Activated T-helper 2 cell treated with anti-CD3 and anti-CD28 coated beads, Interferon-gamma antibody, Interleukin-2, Interleukin-4, amounts not matched to agents 10 μg/mL and 5 μg/mL and 100 μg/mL, durations not matched to agents 14 hours and 24 hours and 36 hours (primary cell): Measurements from ENCODE around the gene COLGALT1. TPM values are rescaled to one million over a fixed set of nuclear protein-coding genes. Genes with fewer than 3 reads are reported as not detected.
"Not testable (repeated sequence)": the region's sequence is repeated elsewhere in the genome, so short reads cannot be mapped to it uniquely, and the experiment has no call there.

Experiments used
- DNase-seq: peaks from one replicate; pipeline ENCODE4 v3.0.0; 2021; ENCODE audit warnings: low spot score
- H3K27ac Mint-ChIP-seq: one replicate; pipeline ENCODE4 v1.8.0; 2021; ENCODE audit warnings: mixed read lengths
- H3K27me3 Mint-ChIP-seq: one replicate; pipeline ENCODE4 v1.8.0; 2021; ENCODE audit warnings: low read depth, mixed read lengths
- H3K36me3 Mint-ChIP-seq: one replicate; pipeline ENCODE4 v1.8.0; 2021; ENCODE audit warnings: low read depth, mixed read lengths
- H3K4me1 Mint-ChIP-seq: one replicate; pipeline ENCODE4 v1.8.0; 2021; ENCODE audit warnings: low read depth, mixed read lengths
- H3K4me3 Mint-ChIP-seq: one replicate; pipeline ENCODE4 v1.8.0; 2021; ENCODE audit warnings: low read depth, mild to moderate bottlenecking, moderate library complexity, mixed read lengths
- H3K9me3 Mint-ChIP-seq: one replicate; pipeline ENCODE4 v1.8.0; 2021; ENCODE audit warnings: mixed read lengths
- intact Hi-C: fragments of 100-400 bp; cut with micrococcal nuclease; formaldehyde crosslinking; loops from one replicate; pipeline ENCODE4 v1.15.1; 2023
- total RNA-seq: library from RNA; stranded (reverse); gene quantifications from 2 replicates; pipeline ENCODE4 v1.2.3, GENCODE V29; 2022

COLGALT1 gene
- total RNA-seq, 1 donor from 2014 or later: 77.0 TPM

- Mint-ChIP-seq H3K4me1 (peaks cover 10% of the 10 kb centered on the region), H3K27me3 (no peaks in the 10 kb centered on the region), H3K27ac (no peak overlapping the region), H3K36me3 (peaks cover 9% of the 10 kb centered on the region), H3K9me3 (no peaks in the 10 kb centered on the region), H3K4me3 (no peak overlapping the region)
- intact Hi-C loops: loop anchor here (10.0 kb wide), 1 partner anchor 58 kb away; no protein-coding TSS in a partner anchor
- no peak for DNase-seq
These were observed 2.2 kb upstream of the COLGALT1 start for GRCh38 chr19:17553256-17553655.

DNA sequence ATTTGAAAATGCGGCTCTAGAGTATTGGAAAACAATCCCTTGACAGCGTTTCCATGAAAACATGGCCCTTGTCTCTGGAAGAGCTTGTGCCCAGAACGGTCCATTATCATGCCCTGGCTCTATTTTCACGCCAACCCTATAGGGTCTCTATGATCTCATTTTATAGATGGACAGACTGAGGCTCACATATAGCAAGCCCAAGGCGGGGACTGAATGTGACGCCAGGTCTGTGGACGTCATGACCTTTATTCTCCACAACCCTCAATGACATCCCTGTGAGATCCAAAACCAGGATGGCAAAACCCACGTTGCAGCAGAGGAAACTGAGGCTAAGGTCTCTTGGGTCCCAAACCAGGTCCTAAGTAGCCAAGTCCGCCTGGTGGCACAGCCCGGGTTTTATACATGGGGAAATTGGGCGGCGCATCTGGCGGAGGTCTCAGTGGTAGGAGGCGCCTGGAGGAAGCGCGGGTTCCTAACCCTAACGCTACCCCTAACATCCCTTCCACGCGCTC, 425 bp upstream of the COLGALT1 start:
- H3K4me3 Mint-ChIP-seq: peak overlapping the region; percentile 81
- no peaks in the 10 kb centered on the region for H3K9me3 Mint-ChIP-seq
- intact Hi-C loops: loop anchor here (1.0 to 10.0 kb wide), 4 partner anchors 16 to 428 kb away; no protein-coding TSS in a partner anchor
- H3K4me1 Mint-ChIP-seq: peaks cover 10% of the 10 kb centered on the region
- no peak for DNase-seq
- H3K27ac Mint-ChIP-seq: peak overlapping the region; percentile 85
- H3K36me3 Mint-ChIP-seq: peaks cover 19% of the 10 kb centered on the region
- H3K27me3 Mint-ChIP-seq: no peaks in the 10 kb centered on the region

- no peaks in the 10 kb centered on the region for H3K9me3 Mint-ChIP-seq
- no peaks in the 10 kb centered on the region for H3K27me3 Mint-ChIP-seq
- H3K27ac Mint-ChIP-seq: peak overlapping the region; percentile 72
- H3K36me3 Mint-ChIP-seq: peaks cover 25% of the 10 kb centered on the region
- DNase-seq: peak; percentile 36
- intact Hi-C loops: loop anchor here (1.0 to 10.0 kb wide), 4 partner anchors 17 to 429 kb away; no protein-coding TSS in a partner anchor
- peaks cover 10% of the 10 kb centered on the region for H3K4me1 Mint-ChIP-seq
- H3K4me3 Mint-ChIP-seq: peak overlapping the region; percentile 88
These were observed 722 bp downstream of the COLGALT1 start for GRCh38 chr19:17555929-17556813.

- Mint-ChIP-seq H3K27ac (no peak overlapping the region), H3K9me3 (no peaks in the 10 kb centered on the region), H3K4me3 (peak overlapping the region; percentile 88), H3K27me3 (no peaks in the 10 kb centered on the region), H3K4me1 (peaks cover 10% of the 10 kb centered on the region), H3K36me3 (peaks cover 32% of the 10 kb centered on the region)
- intact Hi-C loops: loop anchor here (5.0 to 10.0 kb wide), 2 partner anchors 62 to 430 kb away; no protein-coding TSS in a partner anchor
- DNase-seq: no peak
These were observed 1.5 kb downstream of the COLGALT1 start for GRCh38 chr19:17556995-17557394.

DNA sequence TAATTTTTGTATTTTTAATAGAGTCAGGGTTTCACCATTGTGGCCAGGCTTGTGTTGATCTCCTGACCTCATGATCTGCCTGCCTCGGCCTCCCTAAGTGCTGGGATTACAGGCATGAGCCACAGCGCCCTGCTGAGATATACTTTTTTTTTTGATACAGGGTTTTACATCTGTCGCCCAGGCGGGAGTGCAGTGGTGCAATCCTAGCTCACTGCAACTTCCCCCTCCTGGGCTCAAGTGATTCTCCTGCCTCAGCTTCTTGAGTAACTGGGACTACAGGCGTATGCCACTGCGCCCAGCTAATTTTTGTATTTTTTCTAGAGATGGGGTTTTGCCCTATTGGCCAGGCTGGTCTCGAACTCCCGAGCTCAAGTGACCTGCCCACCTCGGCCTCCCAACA, 2.0 kb downstream of the COLGALT1 start:
- no peak for DNase-seq
- Mint-ChIP-seq H3K27ac (no peak overlapping the region), H3K36me3 (peaks cover 37% of the 10 kb centered on the region), H3K9me3 (no peaks in the 10 kb centered on the region), H3K4me3 (peak overlapping the region; percentile 88), H3K4me1 (peaks cover 10% of the 10 kb centered on the region), H3K27me3 (no peaks in the 10 kb centered on the region)
- intact Hi-C loops: loop anchor here (5.0 to 10.0 kb wide), 2 partner anchors 63 to 430 kb away; no protein-coding TSS in a partner anchor

DNA sequence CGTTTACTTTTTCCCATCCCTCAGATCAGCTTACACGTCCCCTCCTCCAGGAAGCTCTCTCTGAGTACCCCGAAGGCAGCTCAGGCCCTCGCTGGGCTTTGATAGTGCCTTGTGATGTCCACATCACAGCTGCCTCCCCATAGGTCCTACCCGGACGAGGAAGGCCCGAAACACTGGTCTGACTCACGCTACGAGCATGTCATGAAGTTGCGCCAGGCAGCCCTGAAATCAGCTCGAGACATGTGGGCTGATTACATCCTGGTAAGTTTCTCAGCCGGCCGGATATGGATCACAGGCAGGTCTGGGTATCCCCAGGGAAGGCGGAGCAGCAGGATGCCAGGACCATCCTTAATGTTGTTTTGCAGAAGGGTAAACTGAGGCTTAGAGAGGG, 4.8 kb downstream of the COLGALT1 start:
- Mint-ChIP-seq H3K27ac (no peak overlapping the region), H3K36me3 (peaks cover 47% of the 10 kb centered on the region), H3K27me3 (no peaks in the 10 kb centered on the region), H3K9me3 (no peaks in the 10 kb centered on the region), H3K4me3 (no peak overlapping the region), H3K4me1 (peaks cover 6% of the 10 kb centered on the region)
- intact Hi-C loops: no loop called here
- DNase-seq: no peak

DNA sequence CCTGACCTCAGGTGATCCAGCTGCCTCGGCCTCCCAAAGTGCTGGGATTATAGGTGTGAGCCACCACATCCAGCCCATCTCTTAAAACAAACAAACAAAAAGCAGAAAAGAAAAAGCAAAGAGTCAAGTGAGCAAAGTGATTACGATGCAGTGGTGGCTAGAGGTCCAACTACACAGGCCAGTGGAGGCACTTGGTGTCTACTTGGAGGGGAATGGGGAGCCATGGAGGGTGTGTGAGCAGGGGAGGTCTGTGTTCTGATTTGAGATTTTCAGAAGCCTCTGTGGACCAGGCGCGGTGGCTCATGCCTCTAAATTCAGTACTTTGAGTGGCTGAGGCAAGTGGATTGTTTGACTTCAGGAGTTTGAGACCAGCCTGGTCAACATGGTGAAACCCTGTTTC, 6.6 kb downstream of the COLGALT1 start:
- Mint-ChIP-seq H3K27ac (no peak overlapping the region), H3K9me3 (no peaks in the 10 kb centered on the region), H3K27me3 (no peaks in the 10 kb centered on the region), H3K4me3 (no peak overlapping the region), H3K4me1 (no peaks in the 10 kb centered on the region), H3K36me3 (peaks cover 47% of the 10 kb centered on the region)
- DNase-seq: no peak
- intact Hi-C loops: no loop called here

DNA sequence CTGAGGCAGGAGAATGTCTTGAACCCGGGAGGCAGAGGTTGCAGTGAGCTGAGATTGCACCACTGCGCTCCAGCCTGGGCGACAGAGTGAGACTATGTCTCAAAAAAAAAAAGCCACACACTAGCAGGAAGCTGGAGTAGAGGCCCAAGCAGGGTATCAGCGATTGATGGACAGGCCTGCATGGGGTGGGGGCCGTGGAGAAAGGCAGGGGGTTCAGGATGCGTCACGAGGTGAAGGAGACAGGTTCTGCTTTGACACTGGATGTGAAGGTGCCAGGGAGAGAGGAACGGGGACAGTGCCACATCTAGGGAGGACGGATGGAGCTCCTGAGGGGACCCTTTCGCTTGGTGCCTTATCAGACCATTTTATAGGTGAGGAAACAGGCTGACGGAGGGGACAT, 7.1 kb downstream of the COLGALT1 start:
- no peak for DNase-seq
- Mint-ChIP-seq H3K27me3 (no peaks in the 10 kb centered on the region), H3K9me3 (no peaks in the 10 kb centered on the region), H3K4me1 (no peaks in the 10 kb centered on the region), H3K4me3 (no peak overlapping the region), H3K36me3 (peaks cover 52% of the 10 kb centered on the region), H3K27ac (peak overlapping the region; percentile 63)
- intact Hi-C loops: no loop called here

GRCh38 chr19:17564781-17565180, 9.3 kb downstream of the COLGALT1 start:
- peaks cover 63% of the 10 kb centered on the region for H3K36me3 Mint-ChIP-seq
- no peak overlapping the region for H3K4me3 Mint-ChIP-seq
- no peaks in the 10 kb centered on the region for H3K9me3 Mint-ChIP-seq
- intact Hi-C loops: no loop called here
- no peaks in the 10 kb centered on the region for H3K27me3 Mint-ChIP-seq
- no peak overlapping the region for H3K27ac Mint-ChIP-seq
- no peak for DNase-seq
- H3K4me1 Mint-ChIP-seq: no peaks in the 10 kb centered on the region

- DNase-seq: no peak
- Mint-ChIP-seq H3K27me3 (no peaks in the 10 kb centered on the region), H3K4me3 (no peak overlapping the region), H3K9me3 (no peaks in the 10 kb centered on the region), H3K27ac (no peak overlapping the region), H3K4me1 (no peaks in the 10 kb centered on the region), H3K36me3 (peaks cover 57% of the 10 kb centered on the region)
- intact Hi-C loops: no loop called here
These were observed 10.2 kb downstream of the COLGALT1 start for GRCh38 chr19:17565611-17566010.

DNA sequence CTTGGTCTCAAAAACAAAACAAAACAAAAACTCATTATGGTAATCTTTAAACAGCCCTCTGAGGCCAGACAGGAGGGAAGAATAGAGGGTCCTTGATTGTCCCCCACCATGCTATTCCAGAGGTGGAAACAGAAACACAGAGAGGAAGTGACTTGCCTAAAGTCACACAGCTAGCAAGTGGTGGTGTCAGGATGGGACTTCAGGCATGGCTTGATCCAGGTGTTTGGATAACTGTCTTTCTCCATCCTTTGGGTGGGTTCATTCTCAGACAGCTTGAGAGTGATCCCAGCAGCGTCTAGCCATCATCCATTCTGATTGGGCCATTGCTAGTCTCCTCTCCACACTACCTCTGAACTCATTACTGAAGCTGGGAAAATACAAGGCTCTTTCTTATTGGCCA, 12.5 kb downstream of the COLGALT1 start:
- intact Hi-C loops: no loop called here
- Mint-ChIP-seq H3K4me3 (no peak overlapping the region), H3K36me3 (peaks cover 54% of the 10 kb centered on the region), H3K9me3 (no peaks in the 10 kb centered on the region), H3K27ac (no peak overlapping the region), H3K27me3 (no peaks in the 10 kb centered on the region), H3K4me1 (no peaks in the 10 kb centered on the region)
- no peak for DNase-seq

DNA sequence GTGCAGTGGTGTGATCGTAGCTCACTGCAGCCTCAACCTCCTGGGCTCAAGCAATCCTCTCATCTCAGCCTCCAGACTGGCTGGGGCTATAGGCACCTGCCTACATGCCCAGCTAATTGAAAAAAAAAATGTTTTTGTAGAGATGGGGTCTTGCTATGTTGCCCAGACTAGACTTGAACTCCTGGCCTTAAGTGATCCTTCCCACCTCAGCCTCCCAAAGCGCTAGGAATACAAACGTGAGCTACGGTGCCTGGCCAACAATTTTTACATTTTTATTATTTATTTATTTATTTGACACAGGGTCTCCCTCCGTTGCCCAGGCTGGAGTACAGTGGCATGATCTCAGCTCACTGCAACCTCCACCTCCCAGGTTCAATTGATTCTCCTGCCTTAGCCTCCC, 14.8 kb downstream of the COLGALT1 start:
- not testable (repeated sequence) for H3K27ac Mint-ChIP-seq, H3K27me3 Mint-ChIP-seq, H3K9me3 Mint-ChIP-seq

DNA sequence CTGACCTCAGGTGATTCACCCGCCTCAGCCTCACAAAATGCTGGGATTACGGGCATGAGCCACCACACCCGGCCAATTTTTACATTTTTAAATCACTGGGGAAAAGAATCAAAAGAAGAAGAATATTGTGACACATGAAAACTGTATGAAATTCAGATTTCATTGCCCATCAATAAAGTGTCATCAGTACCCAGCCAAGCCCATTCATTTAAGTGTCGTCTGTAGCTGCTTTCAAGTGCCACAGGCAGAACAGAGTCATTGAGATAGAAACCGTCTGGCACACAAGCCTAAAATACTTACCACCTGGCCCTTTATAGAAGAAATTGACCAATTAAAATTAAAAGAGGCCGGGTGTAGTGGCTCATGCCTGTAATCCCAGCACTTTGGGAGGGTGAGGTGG, 15.3 kb downstream of the COLGALT1 start:
- Mint-ChIP-seq H3K4me1 (peaks cover 1% of the 10 kb centered on the region), H3K36me3 (peaks cover 59% of the 10 kb centered on the region), H3K27ac (no peak overlapping the region), H3K9me3 (no peaks in the 10 kb centered on the region), H3K27me3 (no peaks in the 10 kb centered on the region), H3K4me3 (no peak overlapping the region)
- intact Hi-C loops: loop anchor here (5.0 kb wide), 1 partner anchor 73 kb away; no protein-coding TSS in a partner anchor
- DNase-seq: no peak

More for the DNA sequence above, 14.8 kb downstream of the COLGALT1 start:
- DNase-seq, H3K4me3 Mint-ChIP-seq, H3K4me1 Mint-ChIP-seq: not testable (repeated sequence)
- intact Hi-C loops: loop anchor here (5.0 kb wide), 1 partner anchor 73 kb away; no protein-coding TSS in a partner anchor
- H3K36me3 Mint-ChIP-seq: peaks cover 55% of the 10 kb centered on the region
